ENCODE results near the gene CTIF.

DNA sequence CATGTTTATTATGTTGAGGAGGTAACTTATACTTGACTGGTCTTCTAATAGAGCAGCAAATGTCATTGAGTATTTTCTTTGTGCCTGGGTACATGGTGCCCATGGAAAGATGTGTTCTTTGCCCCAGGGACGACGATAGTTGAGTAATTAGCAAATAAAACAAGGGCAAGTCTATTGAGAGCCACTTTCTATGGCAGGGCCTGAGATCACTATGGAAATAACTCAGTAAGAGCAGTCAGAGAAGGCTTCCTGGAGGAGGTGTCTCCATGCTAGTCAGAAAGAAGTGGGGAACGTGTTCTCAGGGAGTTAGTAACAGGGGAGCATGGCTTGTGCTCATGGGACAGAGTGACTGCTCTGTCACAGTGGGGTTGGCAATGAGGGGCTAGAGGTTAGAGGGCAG lies 28.6 kb downstream of the CTIF start:
- TF ChIP-seq POLR2A (IDR thresholded peaks at IDR 0.05; ENCODE audit: low read depth, low read length) (no peak), TAF1 (IDR thresholded peaks at IDR 0.05; ENCODE audit: borderline replicate concordance, low read depth, low read length) (no peak), POLR2AphosphoS5 (IDR thresholded peaks at IDR 0.05; ENCODE audit: low read depth, low read length) (no peak)
